ENCODE results near the gene STAC. TPM values are rescaled to one million over a fixed set of nuclear protein-coding genes. Genes with fewer than 3 reads are reported as not detected.

The STAC gene
- total RNA-seq, 4 donors from 2014 or later: 3.1 to 12.9 (median 11.5) TPM

GRCh38 chr3:36394176-36394575 lies 13.9 kb downstream of the STAC start:
- TF ChIP-seq CTCF (IDR thresholded peaks at IDR 0.05) (no peak), POLR2A (IDR thresholded peaks at IDR 0.05) (no peak), POLR2AphosphoS5 (IDR thresholded peaks at IDR 0.05) (no peak), EP300 (IDR thresholded peaks at IDR 0.05) (no peak)
- H3K9me3 ChIP-seq: no peaks in the 10 kb centered on the region
- H3K27me3 ChIP-seq: no peaks in the 10 kb centered on the region
- no peak for ATAC-seq
- H3K4me1 ChIP-seq: no peaks in the 10 kb centered on the region
- H3K27ac ChIP-seq: no peak overlapping the region
- no peak overlapping the region for H3K4me3 ChIP-seq
- no peaks in the 10 kb centered on the region for H3K36me3 ChIP-seq

- H3K4me3 ChIP-seq: no peak overlapping the region
- no peaks in the 10 kb centered on the region for H3K9me3 ChIP-seq
- ATAC-seq: no peak
- H3K4me1 ChIP-seq: no peaks in the 10 kb centered on the region
- whole genome bisulfite sequencing, 2 donors (ENCODE audit: low coverage in 1 of 2): 17 to 77% methylated on average over 2 of the region's 2 CpGs
- no peaks in the 10 kb centered on the region for H3K36me3 ChIP-seq
- no peak overlapping the region for H3K27ac ChIP-seq
- TF ChIP-seq POLR2A (IDR thresholded peaks at IDR 0.05) (no peak), CTCF (IDR thresholded peaks at IDR 0.05) (no peak), POLR2AphosphoS5 (IDR thresholded peaks at IDR 0.05) (no peak)
- no peaks in the 10 kb centered on the region for H3K27me3 ChIP-seq
Measured at GRCh38 chr3:36397841-36398240, 17.5 kb downstream of the STAC start.

DNA sequence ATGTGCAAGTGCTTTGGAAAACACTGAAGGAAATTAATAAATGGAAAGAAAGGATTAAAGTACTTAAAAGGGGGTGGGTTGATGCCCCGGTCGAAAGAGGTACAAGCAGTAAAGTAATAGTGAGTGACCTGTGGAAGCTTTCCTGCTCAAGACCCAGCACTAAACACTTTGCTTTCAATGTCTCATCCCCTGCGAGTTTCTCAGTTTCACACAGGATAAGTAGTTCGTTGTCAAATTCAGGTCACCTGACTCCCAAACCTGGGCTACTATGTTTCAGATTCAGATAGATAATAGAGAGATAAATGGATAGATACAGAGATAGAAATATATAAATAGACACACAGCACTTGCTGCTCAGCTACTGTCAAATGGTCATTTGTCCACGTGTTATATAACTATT lies 19.6 kb downstream of the STAC start:
- ATAC-seq: no peak

GRCh38 chr3:36401056-36401455 lies 20.8 kb downstream of the STAC start:
- TF ChIP-seq POLR2A (IDR thresholded peaks at IDR 0.05): no peak
- TF ChIP-seq CTCF (IDR thresholded peaks at IDR 0.05): no peak
- TF ChIP-seq POLR2AphosphoS5 (IDR thresholded peaks at IDR 0.05): no peak
- TF ChIP-seq EP300 (IDR thresholded peaks at IDR 0.05): no peak
- Histone ChIP-seq H3K27ac (no peak overlapping the region), H3K27me3 (no peaks in the 10 kb centered on the region), H3K4me3 (no peak overlapping the region), H3K4me1 (no peaks in the 10 kb centered on the region), H3K9me3 (no peaks in the 10 kb centered on the region), H3K36me3 (no peaks in the 10 kb centered on the region)
- ATAC-seq: no peak
- WGBS, 2 donors (ENCODE audit: low coverage in 1 of 2): 88 to 91% methylated on average over 1 of the region's 1 CpG

More for the DNA sequence above, 19.6 kb downstream of the STAC start:
- Histone ChIP-seq H3K4me1 (no peaks in the 10 kb centered on the region), H3K4me3 (no peak overlapping the region), H3K9me3 (no peaks in the 10 kb centered on the region), H3K27me3 (no peaks in the 10 kb centered on the region), H3K36me3 (no peaks in the 10 kb centered on the region), H3K27ac (no peak overlapping the region)
- WGBS, 2 donors (ENCODE audit: low coverage in 1 of 2): 81 to 83% methylated on average over 4 to 5 of the region's 5 CpGs
- TF ChIP-seq POLR2AphosphoS5 (IDR thresholded peaks at IDR 0.05): no peak
- no peak for TF ChIP-seq CTCF (IDR thresholded peaks at IDR 0.05)
- no peak for TF ChIP-seq POLR2A (IDR thresholded peaks at IDR 0.05)
- TF ChIP-seq EP300 (IDR thresholded peaks at IDR 0.05): no peak

- Histone ChIP-seq H3K9me3 (no peaks in the 10 kb centered on the region), H3K36me3 (no peaks in the 10 kb centered on the region), H3K27me3 (no peaks in the 10 kb centered on the region), H3K27ac (no peak overlapping the region), H3K4me1 (no peaks in the 10 kb centered on the region), H3K4me3 (no peak overlapping the region)
- TF ChIP-seq EP300 (IDR thresholded peaks at IDR 0.05): no peak
- no peak for TF ChIP-seq POLR2A (IDR thresholded peaks at IDR 0.05)
- TF ChIP-seq CTCF (IDR thresholded peaks at IDR 0.05): no peak
- no peak for TF ChIP-seq POLR2AphosphoS5 (IDR thresholded peaks at IDR 0.05)
- no peak for ATAC-seq
Measured at GRCh38 chr3:36403661-36404060, 23.4 kb downstream of the STAC start.
